LNCaP clone FGC (cell line): Measurements from ENCODE around the gene PCLAF.
"Not testable (repeated sequence)": the region's sequence is repeated elsewhere in the genome, so short reads cannot be mapped to it uniquely, and the experiment has no call there.

ENCODE experiments used
- DNase-seq: peaks from one replicate; pipeline ENCODE4 v3.0.0-alpha.2; 2011; ENCODE audit warnings: low read depth
- H3K4me3 ChIP-seq: 2 replicates; pipeline ENCODE4 v1.5.1; 2011; ENCODE audit warnings: mild to moderate bottlenecking, low read depth, low read length, control low read depth
- CTCF ChIP-seq: IDR thresholded peaks from 2 replicates; pipeline ENCODE4 v1.5.1; 2012; ENCODE audit warnings: mild to moderate bottlenecking; ENCODE audit not compliant: control insufficient read depth, insufficient read depth; ENCODE audit errors: extremely low read depth

Gene PCLAF

DNA sequence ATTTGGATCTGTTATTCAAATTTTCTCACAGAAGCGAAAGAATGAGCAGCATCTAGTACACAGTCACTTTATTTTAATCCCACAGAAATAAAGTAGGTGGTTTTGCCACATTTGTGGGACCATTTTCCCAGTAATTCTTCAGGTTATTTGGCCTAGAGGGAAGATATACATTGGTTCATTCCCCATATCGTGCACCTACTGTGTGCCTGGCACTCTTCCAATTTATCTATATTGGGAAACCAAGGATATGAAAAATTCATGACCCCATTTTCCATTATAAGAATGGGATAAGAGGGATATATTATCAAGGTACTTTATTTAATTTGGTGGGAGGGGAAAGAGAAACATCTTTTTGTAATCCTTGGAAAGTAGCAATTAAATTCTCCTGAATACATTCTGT lies 41.5 kb upstream of the PCLAF start:
- no peak overlapping the region for H3K4me3 ChIP-seq
- no peak for TF ChIP-seq CTCF
- DNase-seq: no peak

GRCh38 chr15:64412216-64412615 lies 31.0 kb upstream of the PCLAF start:
- H3K4me3 ChIP-seq: no peak overlapping the region
- no peak for DNase-seq
- TF ChIP-seq CTCF: no peak

GRCh38 chr15:64400583-64400982 lies 19.3 kb upstream of the PCLAF start:
- DNase-seq: peak; percentile 80
- H3K4me3 ChIP-seq: no peak overlapping the region
- TF ChIP-seq CTCF: no peak

- TF ChIP-seq CTCF: no peak
- DNase-seq: no peak
- H3K4me3 ChIP-seq: no peak overlapping the region
Measured at GRCh38 chr15:64398575-64398974, 17.3 kb upstream of the PCLAF start.

DNA sequence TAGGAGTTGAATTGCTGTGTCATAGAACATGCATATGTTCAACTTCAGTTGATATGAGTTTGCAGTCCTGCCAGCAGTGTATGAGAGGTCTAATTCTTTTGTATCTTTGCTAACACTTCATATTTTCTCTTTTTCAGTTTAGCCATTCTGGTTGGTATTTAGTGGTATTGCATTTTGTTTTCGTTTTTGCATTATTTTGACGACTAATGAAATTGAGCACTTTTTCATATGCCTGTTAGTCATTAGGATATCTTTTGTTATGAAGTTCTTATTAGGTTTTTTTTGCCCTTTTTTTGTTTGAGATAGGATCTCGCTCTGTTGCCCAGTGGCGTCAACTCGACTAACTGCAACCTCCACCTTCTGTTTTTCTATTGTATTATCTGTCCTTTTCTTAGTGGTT lies 15.5 kb upstream of the PCLAF start:
- no peak overlapping the region for H3K4me3 ChIP-seq
- no peak for DNase-seq
- TF ChIP-seq CTCF: no peak

GRCh38 chr15:64392471-64392870 lies 11.2 kb upstream of the PCLAF start:
- DNase-seq, H3K4me3 ChIP-seq: not testable (repeated sequence)

- no peak for TF ChIP-seq CTCF
- no peak overlapping the region; the same call in 1 of the 2 replicates for H3K4me3 ChIP-seq
- no peak for DNase-seq
Measured at GRCh38 chr15:64389036-64389435, 7.8 kb upstream of the PCLAF start.
